Caki2 (cell line): ENCODE data around the gene VCY1B. TPM values are rescaled to one million over a fixed set of nuclear protein-coding genes. Genes with fewer than 3 reads are reported as not detected.
"Not testable (repeated sequence)": the region's sequence is repeated elsewhere in the genome, so short reads cannot be mapped to it uniquely, and the experiment has no call there.

Source experiments
- DNase-seq: peaks from one replicate; pipeline ENCODE4 v3.0.0-alpha.2; 2015; ENCODE audit warnings: low read depth
- in situ Hi-C: cut with HindIII; loops from 2 replicates; pipeline ENCODE4 v1.10.0; 2016; ENCODE audit warnings: low sequenced_read_pairs, low pct_unique_long_range_greater_than_20kb, mixed read lengths
- total RNA-seq: library from RNA; depleted of rRNA; stranded (reverse); fragments of >200 nt; shearing (Covaris generic); gene quantifications from 2 replicates; pipeline ENCODE4 v1.2.3, GENCODE V29; 2014; ENCODE audit warnings: low replicate concordance; rRNA removed

Gene VCY1B
- total RNA-seq: not detected in 2 replicates

- in situ Hi-C loops, DNase-seq: not testable (repeated sequence)
Measured at GRCh38 chrY:14055927-14056326, at the start of gene VCY1B. Gene VCY1B, plus strand, starts transcription at chrY:14056227. Its CDS starts 63 bp downstream, at chrY:14056290.

GRCh38 chrY:14011916-14012315 is 44.1 kb upstream of the VCY1B start:
- DNase-seq, in situ Hi-C loops: not testable (repeated sequence)

GRCh38 chrY:14030395-14030794 is 25.6 kb upstream of the VCY1B start:
- in situ Hi-C loops, DNase-seq: not testable (repeated sequence)

- in situ Hi-C loops: no loop called here
Measured at GRCh38 chrY:14085877-14086276, 29.9 kb downstream of the VCY1B start.

More at GRCh38 chrY:14085877-14086276, 29.9 kb downstream of the VCY1B start:
- DNase-seq: no peak

Other genes with a start within 250 kb of the VCY1B start
- not detected in 2 replicates for gene VCY, start 69.8 kb upstream of the VCY1B start, total RNA-seq